Fibroblast of skin of abdomen (primary cell): Measurements from ENCODE around the gene TANGO6.
"Not testable (repeated sequence)": the region's sequence is repeated elsewhere in the genome, so short reads cannot be mapped to it uniquely, and the experiment has no call there.

ENCODE experiments used
- DNase-seq: peaks from one replicate; pipeline ENCODE4 v3.0.0-alpha.2; 2013

The TANGO6 gene

GRCh38 chr16:69123910-69124309 lies 280.6 kb downstream of the TANGO6 start:
- peak; percentile 71 for DNase-seq

- DNase-seq, result not testable (repeated sequence)
These were observed 281.1 kb downstream of the TANGO6 start for GRCh38 chr16:69124406-69124805.

- not testable (repeated sequence) for DNase-seq
These were observed 281.6 kb downstream of the TANGO6 start for GRCh38 chr16:69124961-69125360.

- DNase-seq, result no peak
These were observed 282.9 kb downstream of the TANGO6 start for GRCh38 chr16:69126221-69126620.

GRCh38 chr16:69126801-69127200 lies 283.5 kb downstream of the TANGO6 start:
- not testable (repeated sequence) for DNase-seq

GRCh38 chr16:69127966-69128510 lies 284.7 kb downstream of the TANGO6 start:
- no peak for DNase-seq

- DNase-seq, result no peak
These were observed 287.1 kb downstream of the TANGO6 start for GRCh38 chr16:69130461-69130860.

GRCh38 chr16:69131167-69131838 lies 288.0 kb downstream of the TANGO6 start:
- DNase-seq, result peak; percentile 34

GRCh38 chr16:69131839-69132423 lies 288.6 kb downstream of the TANGO6 start:
- DNase-seq, result peak; percentile 89

- DNase-seq, result peak; percentile 84
These were observed 289.3 kb downstream of the TANGO6 start, which contains the start of the genes CHTF8 and UTP4 for GRCh38 chr16:69132424-69133252. CHTF8 (minus strand) TSS chr16:69132588; CDS start chr16:69121458, 11,130 bp downstream. UTP4 (plus strand) TSS chr16:69132649; CDS start chr16:69133460, 811 bp downstream.

- no peak for DNase-seq
These were observed 290.1 kb downstream of the TANGO6 start for GRCh38 chr16:69133373-69133954.
